B cell (primary cell): ENCODE results near the gene ANKRD33B.

Experiments used
- CTCF ChIP-seq: fragments of 200-600 bp; IDR thresholded peaks from one replicate; pipeline ENCODE4 v1.8.0; 2022; ENCODE audit warnings: antibody characterized with exemption, mild to moderate bottlenecking
- EZH2 ChIP-seq: IDR thresholded peaks from 2 replicates; pipeline ENCODE4 v1.6.1; 2012; ENCODE audit warnings: borderline replicate concordance, low read depth, mild to moderate bottlenecking, moderate library complexity, low read length; ENCODE audit not compliant: insufficient read depth, poor library complexity, severe bottlenecking

DNA sequence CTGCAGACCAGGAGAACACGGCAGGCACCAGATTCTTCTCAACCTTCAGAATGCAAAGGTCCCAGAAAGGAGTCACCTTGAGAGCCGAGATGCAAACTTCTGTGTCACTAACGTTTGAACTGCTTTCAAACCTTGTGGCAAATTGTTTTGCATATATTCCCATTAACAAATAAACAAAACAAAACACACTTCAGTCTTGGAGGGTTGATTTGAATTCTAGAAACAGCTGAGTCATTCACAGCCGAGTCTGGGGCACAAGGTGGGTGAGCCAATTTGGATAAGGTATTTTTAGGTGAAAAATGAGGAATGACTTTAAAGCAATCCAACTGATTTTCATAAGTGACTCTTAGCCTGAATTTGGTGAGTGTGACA is 38.8 kb upstream of the ANKRD33B start:
- no peak for TF ChIP-seq EZH2
- no peak for TF ChIP-seq CTCF
